GM12864 (cell line): ENCODE measurements around the gene DHRSX.

Source experiments
- DNase-seq: peaks from one replicate; pipeline ENCODE4 v3.0.0-alpha.2; 2011; ENCODE audit warnings: low read depth
- H3K4me3 ChIP-seq: 2 replicates; pipeline ENCODE4 v1.5.1; 2011; ENCODE audit warnings: mild to moderate bottlenecking, low read depth, low read length, control low read depth
- CTCF ChIP-seq: IDR thresholded peaks from 2 replicates; pipeline ENCODE4 v1.5.1; 2011; ENCODE audit warnings: low read depth, mild to moderate bottlenecking, moderate library complexity, low read length, control low read depth, inconsistent platforms; ENCODE audit errors: missing control alignments

Gene DHRSX

GRCh38 chrX:2264179-2265030 is 236.4 kb downstream of the DHRSX start:
- no peak for TF ChIP-seq CTCF
- H3K4me3 ChIP-seq, result no peak overlapping the region
- DNase-seq, result no peak

- no peak overlapping the region for H3K4me3 ChIP-seq
- DNase-seq, result no peak
- TF ChIP-seq CTCF, result no peak
These were observed 237.6 kb downstream of the DHRSX start for GRCh38 chrX:2263203-2263602.

GRCh38 chrX:2262668-2263055 is 238.1 kb downstream of the DHRSX start:
- H3K4me3 ChIP-seq, result no peak overlapping the region
- DNase-seq, result no peak
- no peak for TF ChIP-seq CTCF

- DNase-seq, result peak; percentile 24
- H3K4me3 ChIP-seq, result no peak overlapping the region
- no peak for TF ChIP-seq CTCF
These were observed 238.7 kb downstream of the DHRSX start for GRCh38 chrX:2261831-2262667.

- no peak for TF ChIP-seq CTCF
- no peak overlapping the region for H3K4me3 ChIP-seq
- no peak for DNase-seq
These were observed 248.3 kb downstream of the DHRSX start for GRCh38 chrX:2252331-2253065.

- H3K4me3 ChIP-seq, result no peak overlapping the region
- no peak for DNase-seq
- no peak for TF ChIP-seq CTCF
These were observed 249.6 kb downstream of the DHRSX start for GRCh38 chrX:2251211-2251610.
